Neuronal stem cell (in vitro differentiated cells): ENCODE results near the gene FLOT2.

ENCODE experiments used
- DNase-seq: peaks from one replicate; pipeline ENCODE4 v3.0.0-alpha.2; 2013; ENCODE audit warnings: low spot score
- H2AFZ ChIP-seq: one replicate; pipeline ENCODE4 v1.6.1; 2013; ENCODE audit warnings: mild to moderate bottlenecking, low read length, inconsistent platforms
- H2AK5ac ChIP-seq: 2 replicates; pipeline ENCODE4 v1.6.1; 2013; ENCODE audit warnings: low read depth, mild to moderate bottlenecking, inconsistent platforms, low read length, moderate library complexity, mixed read lengths
- H2BK120ac ChIP-seq: 2 replicates; pipeline ENCODE4 v1.6.1; 2013; ENCODE audit warnings: low read depth, mild to moderate bottlenecking, inconsistent platforms, low read length, moderate library complexity, mixed read lengths
- H2BK12ac ChIP-seq: one replicate; pipeline ENCODE4 v1.6.1; 2013; ENCODE audit warnings: low read length, inconsistent platforms
- H2BK15ac ChIP-seq: 2 replicates; pipeline ENCODE4 v1.6.1; 2013; ENCODE audit warnings: mild to moderate bottlenecking, low read length, inconsistent platforms, mixed read lengths
- H2BK5ac ChIP-seq: one replicate; pipeline ENCODE4 v1.6.1; 2013; ENCODE audit warnings: inconsistent platforms, mild to moderate bottlenecking, low read length, moderate library complexity
- H3K14ac ChIP-seq: one replicate; pipeline ENCODE4 v1.6.1; 2013; ENCODE audit warnings: low read length, inconsistent platforms
- H3K18ac ChIP-seq: 2 replicates; pipeline ENCODE4 v1.6.1; 2013; ENCODE audit warnings: low read length, inconsistent platforms
- H3K23ac ChIP-seq: 2 replicates; pipeline ENCODE4 v1.6.1; 2013; ENCODE audit warnings: low read depth, mild to moderate bottlenecking, mixed read lengths, low read length, inconsistent platforms; ENCODE audit not compliant: poor library complexity
- H3K27ac ChIP-seq: replicated peaks from 3 replicates; pipeline ENCODE4 v1.5.1; 2013; ENCODE audit warnings: low read length, inconsistent platforms
- H3K27me3 ChIP-seq, 3 experiments: 2 replicates each; pipeline ENCODE4 v1.6.1; 2013; ENCODE audit warnings: low read length in 3 of 3, mild to moderate bottlenecking in 2 of 3, inconsistent platforms in 1 of 3, low read depth in 1 of 3, mixed read lengths in 1 of 3, moderate library complexity in 1 of 3; ENCODE audit not compliant: control insufficient read depth in 3 of 3, insufficient read depth in 3 of 3
- H3K36me3 ChIP-seq, 2 donors: replicated peaks in 1 of 2; 2 replicates each; pipeline ENCODE4 v1.6.1; 2013; ENCODE audit warnings: low read length in 2 of 2; ENCODE audit not compliant: control insufficient read depth in 2 of 2, insufficient read depth in 2 of 2
- H3K4ac ChIP-seq: 2 replicates; pipeline ENCODE4 v1.6.1; 2013; ENCODE audit warnings: inconsistent platforms, mild to moderate bottlenecking, low read length, moderate library complexity
- H3K4me1 ChIP-seq, 2 donors: 1 replicate in 1 of 2; 2 replicates in 1 of 2; pipeline ENCODE4 v1.6.1; 2013; ENCODE audit warnings: low read length in 2 of 2, low read depth in 1 of 2; ENCODE audit not compliant: control insufficient read depth in 2 of 2, insufficient read depth in 1 of 2
- H3K4me2 ChIP-seq: one replicate; pipeline ENCODE4 v1.6.1; 2013; ENCODE audit warnings: mild to moderate bottlenecking, low read length, inconsistent platforms; ENCODE audit not compliant: insufficient read depth, poor library complexity, severe bottlenecking
- H3K4me3 ChIP-seq, 2 donors: 2 replicates each; pipeline ENCODE4 v1.5.1; 2013; ENCODE audit warnings: low read length in 2 of 2, mild to moderate bottlenecking in 2 of 2, inconsistent platforms in 1 of 2, moderate library complexity in 1 of 2
- H3K79me1 ChIP-seq: one replicate; pipeline ENCODE4 v1.6.1; 2013; ENCODE audit warnings: low read depth, mild to moderate bottlenecking, inconsistent platforms, low read length, moderate library complexity
- H3K9ac ChIP-seq: one replicate; pipeline ENCODE4 v1.6.1; 2013; ENCODE audit warnings: mild to moderate bottlenecking, low read depth, low read length, inconsistent platforms; ENCODE audit not compliant: poor library complexity
- H3K9me3 ChIP-seq, 2 donors: replicated peaks in 1 of 2; 2 replicates each; pipeline versions ENCODE3 to v1.6.1; 2013; ENCODE audit warnings: low read length in 2 of 2, mild to moderate bottlenecking in 2 of 2, inconsistent platforms in 1 of 2, low read depth in 1 of 2, mixed read lengths in 1 of 2, moderate library complexity in 1 of 2; ENCODE audit not compliant: control insufficient read depth in 2 of 2, insufficient read depth in 1 of 2
- H4K8ac ChIP-seq: one replicate; pipeline ENCODE4 v1.6.1; 2013; ENCODE audit warnings: low read depth, mild to moderate bottlenecking, inconsistent platforms, low read length, moderate library complexity
- H4K91ac ChIP-seq: one replicate; pipeline ENCODE4 v1.6.1; 2013; ENCODE audit warnings: low read length, low read depth, mild to moderate bottlenecking, inconsistent platforms; ENCODE audit not compliant: poor library complexity
- WGBS, 2 donors: extraction: QIAGEN DNeasy Blood & Tissue Kit; methylation state at CpG; one replicate each; pipeline ENCODE4 v1.1.7; 2013; ENCODE audit warnings: missing lambda C conversion rate in 2 of 2, mixed read lengths in 1 of 2; ENCODE audit not compliant: insufficient read length in 2 of 2, insufficient replicate concordance in 1 of 2; ENCODE audit errors: extremely low coverage in 2 of 2; 5-methylcytosine and 5-hydroxymethylcytosine counted together

FLOT2 gene

DNA sequence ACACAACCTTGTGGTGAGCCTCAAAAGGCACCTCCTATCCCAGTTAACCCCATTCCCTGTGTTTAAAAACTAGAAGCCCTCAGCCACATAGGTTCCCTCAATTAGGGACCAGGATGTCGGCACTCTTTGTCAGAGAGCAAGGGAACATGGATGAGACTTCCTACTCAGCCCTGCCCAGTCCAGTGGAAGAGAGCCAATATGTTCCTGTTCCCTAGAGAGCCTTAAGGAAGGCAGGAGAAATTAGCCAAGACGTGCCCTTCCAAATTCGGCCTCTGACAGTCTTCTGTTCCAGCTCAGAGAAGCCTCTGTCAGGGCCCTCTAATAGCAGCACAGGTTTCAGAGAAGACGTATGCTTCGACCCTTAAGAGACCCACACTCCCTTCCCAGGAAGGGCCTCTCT lies 19.9 kb upstream of the FLOT2 start:
- Histone ChIP-seq H3K9ac (no peak overlapping the region), H3K27me3 (no peaks in the 10 kb centered on the region), H2BK120ac (no peak overlapping the region), H2BK5ac (no peak overlapping the region), H4K8ac (no peak overlapping the region), H3K4me3 (no peak overlapping the region), H3K9me3 (no peaks in the 10 kb centered on the region), H4K91ac (no peak overlapping the region), H2BK12ac (no peak overlapping the region), H3K27ac (no peak overlapping the region), H3K18ac (no peak overlapping the region), H2AFZ (no peak overlapping the region), H3K36me3 (peaks cover 60 to 95% of the 10 kb centered on the region in 2 donors), H3K4ac (no peak overlapping the region), H3K4me1 (no peaks in the 10 kb centered on the region), H2AK5ac (no peak overlapping the region), H3K79me1 (no peaks in the 10 kb centered on the region), H3K14ac (no peak overlapping the region), H3K4me2 (no peak overlapping the region), H3K23ac (no peak overlapping the region), H2BK15ac (no peak overlapping the region)
- no peak for DNase-seq
- no CpG with 5 or more reads among the region's 5 CpGs for WGBS, 2 donors

DNA sequence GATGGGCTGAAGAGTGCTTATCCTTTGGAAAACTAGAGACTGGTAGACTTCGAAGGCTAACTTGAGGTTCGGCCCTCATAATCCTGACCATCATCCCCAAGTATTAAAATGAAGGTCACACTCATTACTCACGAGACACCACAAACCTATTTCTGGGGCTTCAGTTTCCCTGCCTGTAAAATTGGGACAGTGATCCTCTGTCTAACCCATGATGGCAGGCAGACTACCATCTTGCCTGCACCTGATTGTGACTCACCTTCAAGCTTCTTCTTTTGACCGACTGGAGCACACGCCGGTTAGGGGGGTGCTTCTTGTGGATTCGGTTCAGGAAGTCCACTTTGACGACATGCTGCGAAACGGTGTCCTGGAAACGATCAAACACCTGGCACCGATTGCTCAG lies 19.5 kb upstream of the FLOT2 start:
- Histone ChIP-seq H4K8ac (no peak overlapping the region), H2BK15ac (no peak overlapping the region), H3K9me3 (no peaks in the 10 kb centered on the region), H3K27me3 (no peaks in the 10 kb centered on the region), H4K91ac (no peak overlapping the region), H2BK5ac (no peak overlapping the region), H3K4me3 (no peak overlapping the region), H3K36me3 (peaks cover 62 to 95% of the 10 kb centered on the region in 2 donors), H3K4me1 (no peaks in the 10 kb centered on the region), H3K14ac (no peak overlapping the region), H2BK12ac (no peak overlapping the region), H3K9ac (no peak overlapping the region), H3K27ac (no peak overlapping the region), H2AFZ (no peak overlapping the region), H3K79me1 (no peaks in the 10 kb centered on the region), H2AK5ac (no peak overlapping the region), H3K23ac (no peak overlapping the region), H3K4me2 (no peak overlapping the region), H3K4ac (no peak overlapping the region), H3K18ac (no peak overlapping the region), H2BK120ac (no peak overlapping the region)
- WGBS, 2 donors: no CpG with 5 or more reads among the region's 12 CpGs
- no peak for DNase-seq

DNA sequence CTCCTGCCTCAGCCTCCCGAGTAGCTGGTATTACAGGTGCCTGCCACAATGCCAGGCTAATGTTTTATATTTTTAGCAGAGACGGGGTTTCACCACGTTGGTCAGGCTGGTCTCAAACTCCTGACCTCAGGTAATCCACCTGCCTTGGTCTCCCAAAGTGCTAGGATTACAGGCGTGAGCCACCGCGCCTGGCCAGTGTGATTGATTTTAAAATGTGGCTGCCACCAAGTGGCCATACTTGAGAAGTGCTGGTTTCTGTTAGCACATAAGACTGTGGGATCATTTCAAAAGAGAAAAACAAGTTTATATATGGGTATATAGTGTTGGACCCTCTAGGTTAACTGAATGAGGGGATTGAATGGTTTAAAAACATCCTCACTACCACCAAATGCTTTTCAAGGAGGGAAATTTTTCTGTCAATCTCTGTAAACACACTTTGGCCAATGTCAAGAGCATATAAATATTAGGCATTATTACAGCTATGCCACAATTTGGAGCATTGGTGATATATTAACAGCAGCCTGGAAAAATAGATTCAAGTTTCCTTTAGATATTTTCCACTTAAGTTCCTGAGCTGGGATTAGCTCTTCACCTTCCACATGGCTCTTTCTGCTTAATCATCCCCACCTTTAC lies 18.9 kb upstream of the FLOT2 start:
- Histone ChIP-seq H2AFZ (no peak overlapping the region), H4K8ac (no peak overlapping the region), H4K91ac (no peak overlapping the region), H3K27ac (no peak overlapping the region), H3K9me3 (no peaks in the 10 kb centered on the region), H2BK5ac (no peak overlapping the region), H3K4me3 (no peak overlapping the region), H3K23ac (no peak overlapping the region), H2AK5ac (no peak overlapping the region), H2BK12ac (no peak overlapping the region), H3K27me3 (no peaks in the 10 kb centered on the region), H3K79me1 (no peaks in the 10 kb centered on the region), H2BK15ac (no peak overlapping the region), H3K4me2 (no peak overlapping the region), H3K18ac (no peak overlapping the region), H3K9ac (no peak overlapping the region), H2BK120ac (no peak overlapping the region), H3K4ac (no peak overlapping the region), H3K14ac (no peak overlapping the region), H3K4me1 (no peaks in the 10 kb centered on the region), H3K36me3 (peaks cover 64 to 95% of the 10 kb centered on the region in 2 donors)
- no CpG with 5 or more reads among the region's 6 CpGs for WGBS, 2 donors
- DNase-seq: no peak

DNA sequence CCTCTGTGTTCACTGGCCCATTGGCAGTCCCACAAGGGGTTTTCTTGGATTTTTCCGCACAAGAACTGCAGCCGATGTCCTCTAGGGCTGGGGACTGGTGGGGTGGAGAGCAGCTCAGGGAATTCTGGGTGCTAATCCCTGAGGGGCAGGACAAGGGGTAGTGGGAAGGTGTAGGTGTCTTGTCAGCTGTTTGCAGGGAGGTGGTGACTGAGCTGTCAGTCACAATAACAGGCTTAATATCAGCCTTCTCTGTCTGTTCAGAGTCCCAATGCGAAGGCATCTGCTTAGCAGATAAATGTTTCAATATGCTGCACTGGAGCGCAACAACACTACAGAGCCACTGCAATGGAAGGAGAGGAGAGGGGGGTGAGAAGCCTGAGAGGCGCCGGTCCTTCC lies 15.4 kb upstream of the FLOT2 start:
- no peak overlapping the region for H2BK12ac ChIP-seq
- no peak overlapping the region for H3K14ac ChIP-seq
- no peak overlapping the region for H2AK5ac ChIP-seq
- H2BK120ac ChIP-seq: no peak overlapping the region
- H3K9me3 ChIP-seq: no peaks in the 10 kb centered on the region
- H3K4me3 ChIP-seq: no peak overlapping the region
- H4K91ac ChIP-seq: no peak overlapping the region
- H3K4me2 ChIP-seq: no peak overlapping the region
- H3K23ac ChIP-seq: peak overlapping the region; percentile 25
- no peak overlapping the region for H3K18ac ChIP-seq
- H2BK5ac ChIP-seq: no peak overlapping the region
- H3K27me3 ChIP-seq: no peaks in the 10 kb centered on the region
- peaks cover 80 to 99% of the 10 kb centered on the region in 2 donors for H3K36me3 ChIP-seq
- DNase-seq: no peak
- no peaks in the 10 kb centered on the region for H3K4me1 ChIP-seq
- no peak overlapping the region for H2BK15ac ChIP-seq
- no peak overlapping the region for H4K8ac ChIP-seq
- H3K4ac ChIP-seq: no peak overlapping the region
- H3K9ac ChIP-seq: no peak overlapping the region
- no peaks in the 10 kb centered on the region for H3K79me1 ChIP-seq
- WGBS, 2 donors: no CpG with 5 or more reads among the region's 6 CpGs
- H3K27ac ChIP-seq: no peak overlapping the region
- no peak overlapping the region for H2AFZ ChIP-seq
